Measurements from ENCODE around the gene PRSS57. TPM values are rescaled to one million over a fixed set of nuclear protein-coding genes. Genes with fewer than 3 reads are reported as not detected.

PRSS57 gene
- total RNA-seq, 1 experiment from 2014 or later: not detected

GRCh38 chr19:718991-719512, 23.8 kb upstream of the PRSS57 start:
- Histone ChIP-seq H2AFZ (ENCODE audit: low read length) (no peak overlapping the region), H3K9ac (ENCODE audit: low read length) (no peak overlapping the region), H3K9me3 (ENCODE audit: low read length) (no peaks in the 10 kb centered on the region), H3F3A (ENCODE audit: low read length, unreplicated experiment) (no peaks in the 10 kb centered on the region), H3K79me2 (ENCODE audit: low read length) (no peaks in the 10 kb centered on the region), H4K20me1 (ENCODE audit: low read length) (no peaks in the 10 kb centered on the region), H3K27ac (ENCODE audit: low read length) (no peak overlapping the region), H3K4me3 (ENCODE audit: low read length) (no peak overlapping the region), H3K36me3 (ENCODE audit: low read depth, low read length) (no peaks in the 10 kb centered on the region), H3K4me1 (ENCODE audit: insufficient read depth, low read length) (no peaks in the 10 kb centered on the region), H3K27me3 (ENCODE audit: low read length) (no peaks in the 10 kb centered on the region), H3K9me2 (replicated peaks; ENCODE audit: low read length) (no peaks in the 10 kb centered on the region), H3K4me2 (ENCODE audit: low read length) (no peak overlapping the region)
- TF ChIP-seq CTCF (conservative IDR thresholded peaks at IDR 0.05; ENCODE audit: low read depth, low read length): no peak
- no peak for TF ChIP-seq EZH2phosphoT487 (IDR thresholded peaks at IDR 0.05; ENCODE audit: borderline replicate concordance, low read length)
- TF ChIP-seq EZH2 (IDR thresholded peaks at IDR 0.05; ENCODE audit: low read length, unreplicated experiment): no peak
- ChIA-PET CTCF (no interaction called here), POLR2A (ENCODE audit: unreplicated experiment) (no interaction called here)
- no TSS peak for BruUV-seq (replicated peaks)
- intact Hi-C loops (cut with micrococcal nuclease): no loop called here
- ATAC-seq (no peak), DNase-seq (no peak)

- H3K9me3 ChIP-seq (ENCODE audit: low read length): no peaks in the 10 kb centered on the region
- H4K20me1 ChIP-seq (ENCODE audit: low read length): no peaks in the 10 kb centered on the region
- no peak overlapping the region for H3K4me2 ChIP-seq (ENCODE audit: low read length)
- H3K79me2 ChIP-seq (ENCODE audit: low read length): no peaks in the 10 kb centered on the region
- H2AFZ ChIP-seq (ENCODE audit: low read length): no peak overlapping the region
- BruUV-seq (replicated peaks): no TSS peak
- no peaks in the 10 kb centered on the region for H3K4me1 ChIP-seq (ENCODE audit: insufficient read depth, low read length)
- no peak overlapping the region for H3K27ac ChIP-seq (ENCODE audit: low read length)
- no peak overlapping the region for H3K4me3 ChIP-seq (ENCODE audit: low read length)
- POLR2A ChIA-PET (ENCODE audit: unreplicated experiment): no interaction called here
- no peaks in the 10 kb centered on the region for H3F3A ChIP-seq (ENCODE audit: low read length, unreplicated experiment)
- no peaks in the 10 kb centered on the region for H3K36me3 ChIP-seq (ENCODE audit: low read depth, low read length)
- no peak overlapping the region for H3K9ac ChIP-seq (ENCODE audit: low read length)
- ATAC-seq: no peak
- TF ChIP-seq EZH2 (IDR thresholded peaks at IDR 0.05; ENCODE audit: low read length, unreplicated experiment) (no peak), CTCF (conservative IDR thresholded peaks at IDR 0.05; ENCODE audit: low read depth, low read length) (no peak), EZH2phosphoT487 (IDR thresholded peaks at IDR 0.05; ENCODE audit: borderline replicate concordance, low read length) (no peak)
- no peaks in the 10 kb centered on the region for H3K27me3 ChIP-seq (ENCODE audit: low read length)
- CTCF ChIA-PET: no interaction called here
- no peaks in the 10 kb centered on the region for H3K9me2 ChIP-seq (replicated peaks; ENCODE audit: low read length)
- DNase-seq: no peak
- intact Hi-C loops (cut with micrococcal nuclease): no loop called here
These were observed 23.1 kb upstream of the PRSS57 start for GRCh38 chr19:718251-718951.

- Histone ChIP-seq H3K79me2 (ENCODE audit: low read length) (no peaks in the 10 kb centered on the region), H3K4me2 (ENCODE audit: low read length) (no peak overlapping the region), H3K9ac (ENCODE audit: low read length) (no peak overlapping the region), H3K9me2 (replicated peaks; ENCODE audit: low read length) (no peaks in the 10 kb centered on the region), H3K4me1 (ENCODE audit: insufficient read depth, low read length) (no peaks in the 10 kb centered on the region), H3F3A (ENCODE audit: low read length, unreplicated experiment) (no peaks in the 10 kb centered on the region), H3K36me3 (ENCODE audit: low read depth, low read length) (no peaks in the 10 kb centered on the region), H3K9me3 (ENCODE audit: low read length) (no peaks in the 10 kb centered on the region), H3K27me3 (ENCODE audit: low read length) (no peaks in the 10 kb centered on the region), H3K27ac (ENCODE audit: low read length) (no peak overlapping the region), H4K20me1 (ENCODE audit: low read length) (no peaks in the 10 kb centered on the region), H3K4me3 (ENCODE audit: low read length) (no peak overlapping the region), H2AFZ (ENCODE audit: low read length) (no peak overlapping the region)
- ATAC-seq: no peak
- TF ChIP-seq CTCF (conservative IDR thresholded peaks at IDR 0.05; ENCODE audit: low read depth, low read length) (no peak), EZH2 (IDR thresholded peaks at IDR 0.05; ENCODE audit: low read length, unreplicated experiment) (no peak), EZH2phosphoT487 (IDR thresholded peaks at IDR 0.05; ENCODE audit: borderline replicate concordance, low read length) (no peak)
- intact Hi-C loops (cut with micrococcal nuclease): no loop called here
- CTCF ChIA-PET: no interaction called here
- DNase-seq: no peak
- POLR2A ChIA-PET (ENCODE audit: unreplicated experiment): no interaction called here
- BruUV-seq (replicated peaks): no TSS peak
These were observed 20.1 kb upstream of the PRSS57 start for GRCh38 chr19:715347-715746.

Measured in PC-3 (cell line).